ENCODE results near the gene UBE2H.

DNA sequence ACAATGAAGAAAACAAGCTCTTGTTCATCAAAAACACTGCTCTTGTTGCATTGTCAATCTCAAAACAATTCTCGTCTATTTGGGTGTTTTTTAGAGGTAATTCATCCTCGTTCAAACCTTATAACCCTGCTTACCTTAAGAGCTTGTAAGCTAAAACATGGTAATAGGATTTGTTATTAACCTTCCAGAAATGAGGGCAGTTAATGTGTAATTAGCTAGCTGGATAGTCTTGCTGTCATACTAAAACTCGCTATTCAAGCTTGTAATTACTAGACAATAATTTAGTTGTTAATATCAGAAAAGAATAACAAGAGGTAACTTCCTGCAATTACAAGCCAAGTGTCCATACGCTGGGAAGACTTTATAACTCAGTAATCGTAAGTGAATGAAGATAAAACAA is 101.6 kb downstream of the UBE2H start:
- TF ChIP-seq POLR2A (IDR thresholded peaks at IDR 0.05), result no peak
- TF ChIP-seq, protein P1, sequence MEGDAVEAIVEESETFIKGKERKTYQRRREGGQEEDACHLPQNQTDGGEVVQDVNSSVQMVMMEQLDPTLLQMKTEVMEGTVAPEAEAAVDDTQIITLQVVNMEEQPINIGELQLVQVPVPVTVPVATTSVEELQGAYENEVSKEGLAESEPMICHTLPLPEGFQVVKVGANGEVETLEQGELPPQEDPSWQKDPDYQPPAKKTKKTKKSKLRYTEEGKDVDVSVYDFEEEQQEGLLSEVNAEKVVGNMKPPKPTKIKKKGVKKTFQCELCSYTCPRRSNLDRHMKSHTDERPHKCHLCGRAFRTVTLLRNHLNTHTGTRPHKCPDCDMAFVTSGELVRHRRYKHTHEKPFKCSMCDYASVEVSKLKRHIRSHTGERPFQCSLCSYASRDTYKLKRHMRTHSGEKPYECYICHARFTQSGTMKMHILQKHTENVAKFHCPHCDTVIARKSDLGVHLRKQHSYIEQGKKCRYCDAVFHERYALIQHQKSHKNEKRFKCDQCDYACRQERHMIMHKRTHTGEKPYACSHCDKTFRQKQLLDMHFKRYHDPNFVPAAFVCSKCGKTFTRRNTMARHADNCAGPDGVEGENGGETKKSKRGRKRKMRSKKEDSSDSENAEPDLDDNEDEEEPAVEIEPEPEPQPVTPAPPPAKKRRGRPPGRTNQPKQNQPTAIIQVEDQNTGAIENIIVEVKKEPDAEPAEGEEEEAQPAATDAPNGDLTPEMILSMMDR (IDR thresholded peaks at IDR 0.05), result no peak

All from body of pancreas (tissue), 4 donors.